Ascending aorta (tissue), 2 donors: ENCODE measurements around the gene TTLL6. TPM values are rescaled to one million over a fixed set of nuclear protein-coding genes. Genes with fewer than 3 reads are reported as not detected.

Source experiments
- DNase-seq, 2 donors: peaks; one replicate each; pipeline ENCODE4 v3.0.0-alpha.2; 2019; ENCODE audit warnings: low spot score in 2 of 2
- H3K27ac ChIP-seq, 2 donors: fragments of 200-600 bp; sonication (generic); one replicate each; pipeline ENCODE4 v1.5.1; 2016 to 2017; ENCODE audit warnings: mild to moderate bottlenecking in 1 of 2
- H3K27me3 ChIP-seq: fragments of 200-600 bp; sonication (generic); one replicate; pipeline ENCODE4 v1.5.1; 2017
- H3K36me3 ChIP-seq, 2 donors: fragments of 200-600 bp; sonication (generic); one replicate each; pipeline ENCODE4 v1.5.1; 2016
- H3K4me1 ChIP-seq, 2 donors: fragments of 200-600 bp; sonication (generic); one replicate each; pipeline ENCODE4 v1.5.1; 2016 to 2017; ENCODE audit warnings: mild to moderate bottlenecking in 1 of 2
- H3K4me3 ChIP-seq, 2 donors: fragments of 200-600 bp; sonication (generic); one replicate each; pipeline ENCODE4 v1.5.1; 2016 to 2017; ENCODE audit warnings: mild to moderate bottlenecking in 1 of 2
- H3K9me3 ChIP-seq, 2 donors: fragments of 200-600 bp; sonication (generic); one replicate each; pipeline ENCODE4 v1.5.1; 2016
- CTCF ChIP-seq, 3 experiments: fragments of 200-600 bp in 2 of 3; fragments of 450-650 bp in 1 of 3; sonication (generic) in 2 of 3; IDR thresholded peaks; one replicate each; pipeline ENCODE4 v1.5.1; 2016 to 2019; ENCODE audit warnings: antibody characterized with exemption in 3 of 3, mild to moderate bottlenecking in 1 of 3, moderate library complexity in 1 of 3
- intact Hi-C: fragments of 100-400 bp; cut with DNase I; formaldehyde crosslinking; loops from one replicate; pipeline ENCODE4 v1.15.1; 2023
- total RNA-seq: library from RNA; depleted of rRNA; stranded (reverse); fragments of >200 nt; gene quantifications from one replicate; pipeline ENCODE4 v1.1.0, GENCODE V29; 2016

Gene TTLL6
- total RNA-seq, 1 donor from 2014 or later = not detected

- peaks cover 60% of the 10 kb centered on the region for H3K27me3 ChIP-seq
- no peak overlapping the region for H3K27ac ChIP-seq
- peak overlapping the region in 1 of 2 donors; percentile 9 for H3K4me3 ChIP-seq
- TF ChIP-seq CTCF (IDR thresholded peaks at IDR 0.05) = no peak
- intact Hi-C loops = loop anchor here (2.0 kb wide), 2 partner anchors 67 to 155 kb away; no protein-coding TSS in a partner anchor
- H3K36me3 ChIP-seq = no peaks in the 10 kb centered on the region
- no peak for DNase-seq
- no peaks in the 10 kb centered on the region for H3K9me3 ChIP-seq
- peaks cover 4 to 11% of the 10 kb centered on the region in 2 donors for H3K4me1 ChIP-seq
These were observed 93.4 kb downstream of the TTLL6 start for GRCh38 chr17:48723423-48724250.

DNA sequence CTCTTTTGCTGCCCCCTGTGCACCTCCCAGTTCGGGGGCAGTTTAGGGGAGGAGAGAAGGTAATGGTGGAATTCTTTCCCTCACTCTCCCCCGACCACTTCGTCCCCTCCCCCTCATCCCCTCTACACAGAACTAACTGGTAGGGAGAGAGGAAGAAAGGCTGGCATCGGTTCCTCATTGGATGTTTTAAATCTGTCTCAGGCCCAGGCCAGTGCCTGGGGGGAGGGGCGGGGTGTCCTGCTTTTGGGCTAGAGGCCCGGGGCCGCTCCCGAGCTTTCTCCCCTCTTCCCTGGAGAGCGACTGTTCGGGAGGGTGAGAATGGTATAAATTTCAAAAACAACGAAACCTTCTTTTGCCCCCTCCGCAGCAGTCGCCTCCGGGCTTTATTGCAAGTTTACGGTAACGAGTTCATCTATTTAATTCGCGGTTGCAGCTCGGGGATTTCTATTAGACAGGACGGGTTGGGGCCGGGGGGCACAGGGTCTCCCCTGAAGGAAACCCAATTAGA lies 94.1 kb downstream of the TTLL6 start, which contains the start of gene PRAC2:
PRAC2 (plus strand) TSS at position 271 of the 508 bp plus-strand sequence. CDS start 1,226 bp downstream, outside the sequence.
- H3K36me3 ChIP-seq = no peaks in the 10 kb centered on the region
- H3K9me3 ChIP-seq = no peaks in the 10 kb centered on the region
- H3K27ac ChIP-seq = no peak within 1 kb of the TSS
- no peak for TF ChIP-seq CTCF (IDR thresholded peaks at IDR 0.05)
- H3K4me3 ChIP-seq = peak within 1 kb of the TSS in 1 of 2 donors; percentile 9
- no peak for DNase-seq
- H3K27me3 ChIP-seq = peaks cover 61% of the 10 kb centered on the region
- intact Hi-C loops = loop anchor here (2.0 kb wide), 1 partner anchor 68 kb away; no protein-coding TSS in a partner anchor
- H3K4me1 ChIP-seq = peaks cover 0 to 7% of the 10 kb centered on the region in 2 donors

- DNase-seq = no peak
- TF ChIP-seq CTCF (IDR thresholded peaks at IDR 0.05) = no peak
- Histone ChIP-seq H3K27me3 (peaks cover 60% of the 10 kb centered on the region), H3K4me1 (peaks cover 0 to 7% of the 10 kb centered on the region in 2 donors), H3K27ac (no peak within 1 kb of the TSS), H3K4me3 (no peak within 1 kb of the TSS), H3K9me3 (no peaks in the 10 kb centered on the region), H3K36me3 (no peaks in the 10 kb centered on the region)
- intact Hi-C loops = loop anchor here (2.0 kb wide), 1 partner anchor 68 kb away; no protein-coding TSS in a partner anchor
These were observed 94.7 kb downstream of the TTLL6 start, which contains the start of gene PRAC1 for GRCh38 chr17:48722201-48722907. Gene PRAC1, minus strand, starts transcription at chr17:48722518. Its CDS starts 126 bp downstream, at chr17:48722392.

- Histone ChIP-seq H3K4me3 (no peak overlapping the region), H3K4me1 (peaks cover 0 to 7% of the 10 kb centered on the region in 2 donors), H3K27ac (no peak overlapping the region), H3K27me3 (peaks cover 56% of the 10 kb centered on the region), H3K9me3 (no peaks in the 10 kb centered on the region), H3K36me3 (no peaks in the 10 kb centered on the region)
- no peak for TF ChIP-seq CTCF (IDR thresholded peaks at IDR 0.05)
- DNase-seq = no peak
- intact Hi-C loops = no loop called here
These were observed 96.0 kb downstream of the TTLL6 start for GRCh38 chr17:48721009-48721402.

DNA sequence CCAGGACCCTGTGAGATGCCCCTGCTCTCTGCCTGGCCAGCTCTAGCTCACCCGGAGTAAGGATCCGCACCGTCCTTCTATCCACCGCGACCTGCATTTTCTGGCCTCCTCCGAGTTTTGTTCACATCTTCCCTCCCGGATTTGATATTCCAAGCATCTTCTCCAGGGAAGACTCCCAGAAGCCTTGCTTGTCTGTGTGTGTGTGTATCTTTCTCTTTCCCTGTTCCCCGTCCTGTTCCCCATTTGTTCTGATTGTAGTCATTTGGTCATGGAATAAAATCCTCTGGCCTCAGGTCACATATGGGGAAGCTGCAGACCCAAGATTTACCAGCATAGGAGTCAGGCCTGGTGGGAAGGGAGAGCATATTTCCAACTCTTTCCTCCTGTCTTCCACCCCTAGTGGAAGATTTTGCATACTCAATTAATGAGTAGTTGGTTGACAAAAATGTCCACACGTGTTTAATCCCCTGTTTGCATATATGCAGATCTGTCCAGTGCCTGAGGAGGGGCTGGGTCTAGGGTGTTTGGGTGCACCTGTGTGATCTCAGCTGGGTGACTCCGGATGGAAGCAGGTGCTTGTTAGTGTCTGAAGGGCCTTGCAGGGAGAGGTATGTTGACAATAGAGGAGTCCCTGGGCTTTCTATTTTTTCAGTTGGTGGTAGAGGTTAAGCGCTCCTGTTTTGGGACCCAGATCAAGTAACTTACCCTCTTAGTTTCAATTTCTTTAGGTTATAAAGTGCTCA lies 96.6 kb downstream of the TTLL6 start:
- no peak overlapping the region for H3K27ac ChIP-seq
- peaks cover 56% of the 10 kb centered on the region for H3K27me3 ChIP-seq
- TF ChIP-seq CTCF (IDR thresholded peaks at IDR 0.05) = no peak
- no peaks in the 10 kb centered on the region for H3K36me3 ChIP-seq
- intact Hi-C loops = no loop called here
- H3K9me3 ChIP-seq = no peaks in the 10 kb centered on the region
- no peak overlapping the region for H3K4me3 ChIP-seq
- no peak for DNase-seq
- peaks cover 0 to 7% of the 10 kb centered on the region in 2 donors for H3K4me1 ChIP-seq
